Peyer's patch (tissue), 4 donors: ENCODE results near the gene SECISBP2L. TPM values are rescaled to one million over a fixed set of nuclear protein-coding genes. Genes with fewer than 3 reads are reported as not detected.

Source experiments
- DNase-seq, 3 donors: peaks; one replicate each; pipeline ENCODE4 v3.0.0-alpha.2; 2017 to 2019
- H3K27ac ChIP-seq, 4 donors: fragments of 200-600 bp; sonication (generic); one replicate each; pipeline ENCODE4 v1.5.1; 2016 to 2019
- H3K27me3 ChIP-seq, 2 donors: fragments of 200-600 bp; sonication (generic); one replicate each; pipeline ENCODE4 v1.5.1; 2019
- H3K36me3 ChIP-seq, 3 donors: fragments of 200-600 bp; sonication (generic); one replicate each; pipeline ENCODE4 v1.5.1; 2016 to 2019
- H3K4me1 ChIP-seq, 4 donors: fragments of 200-600 bp; sonication (generic); one replicate each; pipeline ENCODE4 v1.5.1; 2016 to 2019
- H3K4me3 ChIP-seq, 4 donors: fragments of 200-600 bp; sonication (generic); 1 replicate in 3 of 4; 2 replicates in 1 of 4; pipeline ENCODE4 v1.5.1; 2016 to 2019; ENCODE audit warnings: mild to moderate bottlenecking in 1 of 4
- H3K9me3 ChIP-seq, 4 donors: fragments of 200-600 bp; sonication (generic); one replicate each; pipeline ENCODE4 v1.5.1; 2016 to 2019; ENCODE audit warnings: mild to moderate bottlenecking in 1 of 4
- POLR2A ChIP-seq, 2 donors: fragments of 450-650 bp; IDR thresholded peaks; one replicate each; pipeline ENCODE4 v1.5.1; 2017; ENCODE audit warnings: antibody characterized with exemption in 2 of 2, mild to moderate bottlenecking in 2 of 2, moderate library complexity in 2 of 2
- total RNA-seq, 4 donors: library from RNA; depleted of rRNA; stranded (reverse); fragments of >200 nt; gene quantifications; one replicate each; pipeline ENCODE4 v1.1.0, GENCODE V29; 2016
- TF ChIP-seq, protein P1 (sequence below), 6 experiments: fragments of 450-650 bp in 4 of 6; fragments of 200-600 bp in 2 of 6; sonication (generic) in 1 of 6; IDR thresholded peaks; one replicate each; pipeline ENCODE4 v1.5.1; 2017 to 2019; ENCODE audit warnings: antibody characterized with exemption in 6 of 6, mild to moderate bottlenecking in 3 of 6, moderate library complexity in 1 of 6

SECISBP2L gene
- total RNA-seq, 4 donors from 2014 or later = 29.7 to 41.0 (median 34.5) TPM

DNA sequence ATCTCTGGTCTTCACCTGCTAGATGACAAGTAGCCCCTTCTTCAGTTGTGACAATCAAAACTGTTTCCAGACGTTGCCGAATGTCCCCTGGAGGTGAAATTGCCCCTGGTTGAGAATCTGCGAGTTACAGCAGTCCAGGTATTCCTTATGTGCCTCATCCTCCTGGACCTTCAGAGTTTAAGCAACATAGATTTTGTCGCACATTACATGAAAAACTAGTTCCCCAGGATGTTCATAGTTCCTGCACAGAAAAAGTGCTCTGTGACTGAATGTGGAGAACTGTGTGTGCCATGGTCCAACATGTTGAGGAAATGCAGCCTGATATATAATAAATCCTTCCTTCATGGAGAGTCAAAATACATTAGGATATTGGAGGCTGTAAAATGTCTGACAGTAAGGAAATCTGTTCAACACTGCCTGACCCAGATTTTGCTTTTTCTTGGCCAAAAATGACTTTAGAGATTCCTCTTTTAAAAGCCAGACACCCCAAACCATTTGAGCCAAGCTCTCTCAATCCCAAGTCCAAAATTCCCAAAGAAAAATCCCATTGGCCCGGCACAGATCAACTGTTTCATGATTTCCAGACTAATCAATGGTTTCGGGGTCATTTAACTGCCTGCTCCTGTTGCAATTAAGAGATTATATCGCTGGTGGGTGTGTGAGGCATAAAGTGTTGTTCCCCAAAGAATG is 62.1 kb downstream of the SECISBP2L start:
- no peaks in the 10 kb centered on the region for H3K36me3 ChIP-seq
- H3K4me3 ChIP-seq = no peak overlapping the region
- no peaks in the 10 kb centered on the region for H3K27me3 ChIP-seq
- no peaks in the 10 kb centered on the region for H3K4me1 ChIP-seq
- DNase-seq = no peak
- H3K27ac ChIP-seq = no peak overlapping the region
- H3K9me3 ChIP-seq = no peaks in the 10 kb centered on the region
- TF ChIP-seq POLR2A (IDR thresholded peaks at IDR 0.05) = no peak
- TF ChIP-seq, protein P1, sequence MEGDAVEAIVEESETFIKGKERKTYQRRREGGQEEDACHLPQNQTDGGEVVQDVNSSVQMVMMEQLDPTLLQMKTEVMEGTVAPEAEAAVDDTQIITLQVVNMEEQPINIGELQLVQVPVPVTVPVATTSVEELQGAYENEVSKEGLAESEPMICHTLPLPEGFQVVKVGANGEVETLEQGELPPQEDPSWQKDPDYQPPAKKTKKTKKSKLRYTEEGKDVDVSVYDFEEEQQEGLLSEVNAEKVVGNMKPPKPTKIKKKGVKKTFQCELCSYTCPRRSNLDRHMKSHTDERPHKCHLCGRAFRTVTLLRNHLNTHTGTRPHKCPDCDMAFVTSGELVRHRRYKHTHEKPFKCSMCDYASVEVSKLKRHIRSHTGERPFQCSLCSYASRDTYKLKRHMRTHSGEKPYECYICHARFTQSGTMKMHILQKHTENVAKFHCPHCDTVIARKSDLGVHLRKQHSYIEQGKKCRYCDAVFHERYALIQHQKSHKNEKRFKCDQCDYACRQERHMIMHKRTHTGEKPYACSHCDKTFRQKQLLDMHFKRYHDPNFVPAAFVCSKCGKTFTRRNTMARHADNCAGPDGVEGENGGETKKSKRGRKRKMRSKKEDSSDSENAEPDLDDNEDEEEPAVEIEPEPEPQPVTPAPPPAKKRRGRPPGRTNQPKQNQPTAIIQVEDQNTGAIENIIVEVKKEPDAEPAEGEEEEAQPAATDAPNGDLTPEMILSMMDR (IDR thresholded peaks at IDR 0.05) = no peak

DNA sequence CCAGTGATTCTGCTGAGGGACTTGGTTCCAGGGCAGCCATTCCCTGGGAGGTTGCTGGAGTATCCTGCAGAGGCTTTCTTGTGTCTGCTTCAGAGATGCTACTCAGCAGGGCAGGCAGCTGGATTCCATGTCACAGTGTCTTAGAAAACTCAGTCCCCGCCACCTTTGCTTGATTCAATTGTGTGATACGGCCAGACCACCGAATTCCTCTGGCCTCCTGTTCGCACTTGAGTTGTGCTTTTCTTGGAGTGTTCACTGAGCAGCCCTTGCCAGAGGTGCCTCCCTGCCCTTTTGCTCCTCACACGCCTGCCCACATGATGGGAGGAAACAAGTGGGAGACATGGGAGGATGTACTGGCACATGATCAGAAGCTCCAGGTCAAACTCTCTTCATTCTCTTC is 62.9 kb downstream of the SECISBP2L start:
- TF ChIP-seq, protein P1 (IDR thresholded peaks at IDR 0.05) = no peak
- no peak for TF ChIP-seq POLR2A (IDR thresholded peaks at IDR 0.05)

DNA sequence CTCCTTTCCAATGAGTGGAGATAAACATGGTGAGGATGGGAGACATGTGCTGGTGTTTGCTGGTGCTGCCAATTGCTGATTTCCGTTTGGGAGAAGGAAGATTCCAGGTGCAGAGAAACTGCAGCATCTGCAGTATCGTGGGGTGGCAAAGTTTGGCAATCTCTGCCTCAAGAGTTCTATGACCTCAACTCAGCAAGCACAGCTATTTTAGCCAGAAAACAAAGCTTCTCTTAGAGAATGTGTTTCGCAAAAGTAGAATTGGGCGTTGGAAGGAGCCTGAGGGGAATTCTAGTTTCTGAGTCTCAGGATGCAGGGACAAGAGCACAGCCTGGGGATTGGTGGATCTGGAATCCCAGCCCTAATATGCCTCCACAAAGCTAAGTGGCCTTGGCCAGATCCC is 64.3 kb downstream of the SECISBP2L start:
- Histone ChIP-seq H3K27me3 (no peaks in the 10 kb centered on the region), H3K27ac (no peak overlapping the region), H3K4me1 (no peaks in the 10 kb centered on the region), H3K36me3 (no peaks in the 10 kb centered on the region), H3K9me3 (no peaks in the 10 kb centered on the region), H3K4me3 (no peak overlapping the region)
- TF ChIP-seq, protein P1 (IDR thresholded peaks at IDR 0.05) = no peak
- TF ChIP-seq POLR2A (IDR thresholded peaks at IDR 0.05) = no peak
- no peak for DNase-seq

More for the DNA sequence above, 62.9 kb downstream of the SECISBP2L start:
- H3K9me3 ChIP-seq = no peaks in the 10 kb centered on the region
- no peaks in the 10 kb centered on the region for H3K36me3 ChIP-seq
- H3K4me3 ChIP-seq = no peak overlapping the region
- H3K4me1 ChIP-seq = no peaks in the 10 kb centered on the region
- no peak for DNase-seq
- no peaks in the 10 kb centered on the region for H3K27me3 ChIP-seq
- H3K27ac ChIP-seq = no peak overlapping the region

DNA sequence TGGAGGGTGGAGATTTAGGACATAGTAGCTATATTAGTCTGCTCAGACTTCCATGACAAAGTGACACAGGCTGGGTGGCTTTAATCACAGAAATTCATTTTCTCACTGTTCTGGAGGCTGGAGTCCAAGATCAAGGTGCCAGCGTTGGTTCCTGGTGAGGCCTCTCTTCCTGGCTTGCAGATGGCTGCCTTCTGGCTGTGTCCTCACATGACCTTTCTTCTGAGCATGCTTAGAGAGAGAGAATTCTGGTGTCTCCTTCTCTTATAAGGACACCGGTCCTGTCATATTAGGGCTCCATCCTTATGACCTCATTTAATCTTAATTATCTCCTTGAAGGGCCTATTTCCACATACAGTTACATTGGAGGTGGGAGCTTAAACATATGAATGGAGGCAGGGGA is 67.6 kb downstream of the SECISBP2L start:
- no peaks in the 10 kb centered on the region for H3K4me1 ChIP-seq
- H3K36me3 ChIP-seq = no peaks in the 10 kb centered on the region
- no peak for DNase-seq
- H3K27me3 ChIP-seq = no peaks in the 10 kb centered on the region
- H3K9me3 ChIP-seq = no peaks in the 10 kb centered on the region
- no peak overlapping the region for H3K4me3 ChIP-seq
- H3K27ac ChIP-seq = no peak overlapping the region
- TF ChIP-seq, protein P1 (IDR thresholded peaks at IDR 0.05) = no peak
- no peak for TF ChIP-seq POLR2A (IDR thresholded peaks at IDR 0.05)

DNA sequence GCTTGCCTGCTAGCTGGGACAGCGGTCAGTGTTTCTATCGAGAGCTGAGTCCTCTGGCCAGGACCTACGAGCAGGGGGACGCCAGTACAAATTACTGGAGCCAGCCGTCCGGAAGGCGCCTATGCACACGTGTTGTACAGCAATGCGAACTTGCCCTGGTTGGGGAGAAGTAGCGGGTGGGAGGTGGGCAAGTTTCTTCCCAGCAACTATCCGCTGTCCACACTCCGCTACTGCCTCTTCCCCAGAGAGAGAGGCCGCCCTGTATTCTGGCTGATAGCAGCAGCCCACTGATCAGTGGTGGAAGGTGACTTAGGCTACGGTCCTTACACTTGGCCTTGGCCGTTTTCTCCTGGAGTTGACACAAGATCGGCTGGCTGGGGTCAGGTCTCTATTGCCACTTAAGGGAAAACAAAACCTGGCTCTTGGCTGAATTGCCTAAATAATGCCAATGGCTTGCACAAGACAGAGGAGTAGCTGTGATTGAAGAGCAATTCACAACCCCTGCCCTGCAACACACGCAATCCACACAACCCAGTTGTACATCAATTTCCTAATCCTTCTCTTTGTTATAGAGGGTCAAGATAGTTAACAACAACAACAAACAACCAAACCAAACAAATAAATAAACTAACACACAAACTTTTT is 69.7 kb downstream of the SECISBP2L start:
- Histone ChIP-seq H3K36me3 (no peaks in the 10 kb centered on the region), H3K27me3 (no peaks in the 10 kb centered on the region), H3K9me3 (no peaks in the 10 kb centered on the region), H3K4me1 (no peaks in the 10 kb centered on the region), H3K27ac (peak overlapping the region in 1 of 4 donors; percentile 45), H3K4me3 (peak overlapping the region in 1 of 4 donors; percentile 56)
- DNase-seq = no peak
- TF ChIP-seq, protein P1 (IDR thresholded peaks at IDR 0.05) = no peak
- TF ChIP-seq POLR2A (IDR thresholded peaks at IDR 0.05) = no peak
